Measurements from ENCODE around the gene DNAJC1.

GRCh38 chr10:22030421-22030820 lies 26.9 kb upstream of the DNAJC1 start:
- no peak for TF ChIP-seq CTCF (IDR thresholded peaks at IDR 0.05)
- no peak for TF ChIP-seq POLR2A (IDR thresholded peaks at IDR 0.05)
